Nucleus accumbens (tissue), 56 donors: ENCODE data around the gene SAFB2.
"Not testable (repeated sequence)": the region's sequence is repeated elsewhere in the genome, so short reads cannot be mapped to it uniquely, and the experiment has no call there.

ENCODE experiments used
- DNase-seq, 56 donors: peaks; one replicate each; lab custom pipeline; 2025; lab: John Stamatoyannopoulos, UW

Gene SAFB2

GRCh38 chr19:5608766-5609165 is 13.8 kb downstream of the SAFB2 start:
- not testable (repeated sequence) for DNase-seq

DNA sequence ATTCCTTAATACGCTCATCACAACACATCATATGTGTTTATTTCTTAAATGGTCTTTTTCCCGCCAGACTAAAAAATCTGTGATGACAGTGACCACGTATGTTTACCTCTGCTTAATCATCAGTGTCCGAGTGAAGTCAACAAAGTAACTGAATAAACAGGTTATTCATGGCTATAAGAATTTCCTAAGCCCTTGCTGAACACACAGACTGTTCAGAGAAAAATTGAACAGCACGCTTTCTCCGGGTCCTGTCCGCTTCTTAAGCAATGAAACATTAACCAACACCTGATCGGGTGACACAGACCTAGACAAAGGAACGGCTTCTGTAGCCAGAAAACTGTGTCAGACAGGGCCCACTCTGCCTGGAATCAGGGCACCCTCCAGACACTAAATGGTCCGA is 14.3 kb downstream of the SAFB2 start:
- no peak for DNase-seq

- DNase-seq: no peak
Measured at GRCh38 chr19:5607318-5608275, 15.0 kb downstream of the SAFB2 start.

- no peak for DNase-seq
Measured at GRCh38 chr19:5605362-5605761, 17.2 kb downstream of the SAFB2 start.

GRCh38 chr19:5603626-5604025 is 18.9 kb downstream of the SAFB2 start:
- DNase-seq: no peak

DNA sequence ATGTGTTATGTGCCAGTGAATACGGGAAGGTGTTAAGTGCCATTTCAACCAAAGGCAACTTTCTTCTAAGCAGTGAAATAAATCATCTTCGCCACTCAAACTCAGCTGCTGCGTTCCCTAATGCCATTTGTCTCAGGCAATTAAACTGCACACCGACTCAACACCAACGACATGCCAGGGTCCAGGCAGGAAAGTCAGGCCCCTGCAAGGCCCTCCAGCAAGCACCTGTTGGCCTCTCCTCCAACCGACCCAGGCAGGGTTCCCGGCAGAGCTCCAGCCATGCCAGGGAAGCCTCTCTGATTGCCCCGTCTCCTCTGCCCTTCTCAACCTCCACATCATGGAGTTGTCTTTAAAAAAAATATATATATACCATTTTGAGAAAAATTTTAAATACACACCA is 21.8 kb downstream of the SAFB2 start:
- DNase-seq: no peak

GRCh38 chr19:5595745-5596144 is 26.8 kb downstream of the SAFB2 start:
- DNase-seq: no peak

GRCh38 chr19:5595129-5595528 is 27.4 kb downstream of the SAFB2 start:
- no peak for DNase-seq

GRCh38 chr19:5594521-5594950 is 28.0 kb downstream of the SAFB2 start:
- no peak for DNase-seq

DNA sequence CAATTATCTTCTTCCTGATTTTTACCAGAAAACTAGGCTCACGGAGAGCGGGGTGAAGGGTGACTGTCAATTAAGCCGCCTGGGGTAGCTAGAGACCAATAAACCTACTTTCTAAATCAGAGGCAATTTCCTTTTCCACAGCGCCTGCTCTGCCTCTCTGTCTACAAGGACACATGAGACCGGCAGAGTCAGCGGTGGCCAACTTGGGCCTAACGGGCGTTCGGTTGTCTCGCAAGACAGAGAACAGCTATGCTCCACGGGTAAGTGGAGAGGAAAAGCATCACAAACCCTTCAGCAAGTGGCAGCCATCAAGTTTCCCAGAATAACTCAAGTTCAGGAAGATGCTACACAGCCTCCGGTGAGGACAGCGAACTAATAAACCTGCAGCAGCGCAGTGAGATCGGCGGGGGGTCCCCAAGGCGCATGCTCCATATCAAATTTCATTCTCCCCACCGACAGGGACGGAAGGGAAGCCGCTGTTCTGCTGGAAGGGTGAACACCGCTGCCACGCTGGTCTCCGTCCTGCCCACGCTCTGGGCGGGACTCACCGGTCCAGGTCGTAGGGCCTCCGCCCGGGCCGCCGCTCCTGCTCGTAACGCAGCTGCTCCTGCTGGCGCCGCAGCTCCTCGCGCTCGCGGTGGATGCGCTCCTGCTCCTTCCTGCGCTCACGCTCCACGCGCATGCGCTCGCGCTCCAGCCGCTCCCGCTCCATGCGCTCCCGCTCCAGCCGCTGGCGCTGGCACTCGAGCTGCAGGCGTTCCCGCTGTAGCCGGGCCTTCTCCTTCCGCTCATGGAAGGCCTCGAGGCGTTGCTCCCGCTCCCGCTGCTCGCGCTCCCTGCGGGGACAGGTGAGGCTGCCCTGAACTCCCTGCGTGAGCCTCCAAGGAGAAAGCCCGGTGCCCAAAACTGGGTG is 29.0 kb downstream of the SAFB2 start:
- no peak for DNase-seq

- DNase-seq: no peak
Measured at GRCh38 chr19:5592531-5593342, 29.8 kb downstream of the SAFB2 start.

- no peak for DNase-seq
Measured at GRCh38 chr19:5591476-5591875, 31.1 kb downstream of the SAFB2 start.

DNA sequence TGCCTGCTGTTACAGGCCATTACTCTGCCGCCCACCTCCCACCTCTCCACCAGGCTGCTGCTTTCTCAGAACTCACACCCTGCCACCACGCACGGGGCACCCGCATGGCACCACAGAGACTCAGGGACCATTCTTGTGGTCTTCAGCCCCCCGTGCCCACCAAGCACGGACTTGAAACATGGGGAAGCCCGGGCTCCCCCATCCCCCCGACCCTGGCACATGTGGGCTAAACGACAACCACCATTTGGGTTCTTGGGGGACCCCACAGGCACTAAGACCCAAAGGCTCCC is 31.8 kb downstream of the SAFB2 start:
- no peak for DNase-seq

GRCh38 chr19:5590151-5590864 is 32.3 kb downstream of the SAFB2 start:
- no peak for DNase-seq

DNA sequence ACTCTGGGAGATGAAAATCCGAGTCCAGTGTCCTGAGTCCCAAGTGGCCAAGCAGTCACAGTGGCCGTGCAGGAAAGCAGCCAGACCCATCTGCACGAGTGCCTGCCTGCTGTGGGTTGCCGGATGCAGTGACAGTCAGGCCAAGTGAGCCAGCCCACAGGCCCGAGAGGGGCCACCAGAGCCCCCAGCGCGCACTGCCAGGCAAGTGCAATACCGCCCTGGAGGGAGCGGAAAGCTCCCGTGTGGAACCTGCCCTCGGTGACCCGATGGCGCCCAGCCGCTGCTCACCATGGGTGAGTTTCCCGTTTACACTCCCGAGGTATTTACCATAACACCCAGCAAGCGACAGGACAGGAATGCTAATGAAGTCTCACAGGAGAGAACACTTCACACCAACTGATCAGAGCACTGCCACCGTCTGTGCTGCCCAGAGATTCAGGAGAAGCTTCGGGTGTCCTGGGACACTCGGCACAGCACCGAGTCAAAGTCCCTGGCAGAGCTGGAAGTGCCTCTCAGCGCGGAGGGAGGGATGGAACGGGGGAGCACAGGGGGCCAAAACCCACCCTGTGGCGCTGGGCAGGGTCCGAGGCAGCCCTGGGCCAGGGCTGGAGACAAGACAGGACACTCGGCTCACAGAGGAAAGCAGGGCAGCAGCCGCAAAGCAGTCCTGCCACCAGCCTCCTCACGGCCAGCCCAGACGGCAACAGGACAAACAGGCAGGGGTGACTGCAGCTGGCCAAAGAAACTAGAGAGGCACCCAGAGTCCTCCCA is 33.5 kb downstream of the SAFB2 start:
- peak in 1 of 56 donors; percentile 3 for DNase-seq

GRCh38 chr19:5588441-5588840 is 34.1 kb downstream of the SAFB2 start:
- DNase-seq: peak in 12 of 56 donors; percentile 10 to 47 (median 18)

DNA sequence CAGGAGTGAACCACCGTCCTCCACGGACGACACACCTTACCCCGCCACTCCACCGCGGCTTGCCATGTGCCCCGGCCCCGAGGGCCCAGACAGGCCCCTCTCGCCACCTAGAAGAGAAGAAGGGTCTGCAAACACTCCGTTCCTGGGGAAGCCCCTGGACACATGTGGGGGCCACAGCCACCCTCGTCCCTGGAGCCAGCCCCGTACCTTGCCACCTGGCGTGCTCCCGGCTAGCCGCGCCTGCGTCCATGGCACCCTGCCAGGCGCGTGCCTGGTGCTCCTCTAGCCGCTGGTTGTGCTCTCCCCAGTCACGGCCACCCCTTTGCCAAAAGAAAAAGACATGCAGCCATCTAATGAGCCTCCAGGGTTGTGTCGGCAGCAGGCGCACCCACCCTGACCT is 34.9 kb downstream of the SAFB2 start:
- DNase-seq: no peak

- DNase-seq: no peak
Measured at GRCh38 chr19:5587071-5587455, 35.5 kb downstream of the SAFB2 start.
